Smooth muscle cell of the pulmonary artery (primary cell): ENCODE results near the gene PTPN21. TPM values are rescaled to one million over a fixed set of nuclear protein-coding genes. Genes with fewer than 3 reads are reported as not detected.

Experiments
- total RNA-seq: library from RNA; depleted of rRNA; stranded (reverse); fragments of >200 nt; gene quantifications from 2 replicates; pipeline ENCODE4 v1.2.3, GENCODE V29; 2014

Gene PTPN21
- 16.4 and 16.6 TPM in 2 replicates for total RNA-seq

GRCh38 chr14:88554457-88555286 is at the start of gene PTPN21:
Gene PTPN21, minus strand, starts transcription at chr14:88555007. Its CDS starts 4,590 bp downstream, at chr14:88550417.

GRCh38 chr14:88562831-88563686 is 8.3 kb upstream of the PTPN21 start, which contains the start of gene ZC3H14:
Gene ZC3H14, plus strand, starts transcription at chr14:88563037. Its CDS starts 97 bp downstream, at chr14:88563134.

Other genes with a start within 250 kb of the PTPN21 start
- not detected in 2 replicates for gene KCNK10, start 231.7 kb downstream of the PTPN21 start, total RNA-seq
- gene SPATA7, start 169.3 kb downstream of the PTPN21 start, total RNA-seq: 13.6 and 14.3 TPM in 2 replicates
- 59.0 and 60.4 TPM in 2 replicates for gene ZC3H14, start 8.0 kb upstream of the PTPN21 start, total RNA-seq
- 0.13 and 0.20 TPM in 2 replicates for gene EML5, start 237.9 kb upstream of the PTPN21 start, total RNA-seq